Suprapubic skin (tissue), 3 donors: ENCODE results near the gene AKR1A1.
"Not testable (repeated sequence)": the region's sequence is repeated elsewhere in the genome, so short reads cannot be mapped to it uniquely, and the experiment has no call there.

Experiments used
- POLR2AphosphoS5 ChIP-seq, 3 donors: sonication (generic); formaldehyde crosslinking; IDR thresholded peaks; one replicate each; pipeline ENCODE4 v1.6.1; 2017; ENCODE audit warnings: antibody characterized with exemption in 3 of 3
- TF ChIP-seq, protein P1 (sequence below), 2 donors: fragments of 200-600 bp in 1 of 2; fragments of 450-650 bp in 1 of 2; sonication (generic) in 1 of 2; IDR thresholded peaks; one replicate each; pipeline ENCODE4 v1.5.1; 2016 to 2019; ENCODE audit warnings: antibody characterized with exemption in 2 of 2, mild to moderate bottlenecking in 1 of 2, moderate library complexity in 1 of 2

DNA sequence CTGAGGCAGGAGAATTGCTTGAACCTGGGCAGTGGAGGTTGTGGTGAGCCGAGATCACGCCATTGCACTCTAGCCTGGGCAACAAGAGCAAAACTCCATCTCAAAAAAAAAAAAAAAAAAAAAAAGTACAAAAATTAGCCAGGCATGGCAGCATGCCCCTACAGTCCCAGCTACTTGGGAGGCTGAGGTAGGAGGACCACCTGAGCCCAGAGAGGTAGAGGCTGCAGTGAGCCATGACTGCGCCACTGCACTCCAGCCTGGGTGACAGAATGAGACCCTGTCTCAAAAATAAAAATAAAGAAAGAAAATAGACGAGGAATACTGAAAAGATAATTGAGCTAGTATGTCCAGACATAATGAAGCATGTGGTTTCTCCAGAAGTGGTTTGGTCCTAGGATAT, 32.3 kb upstream of the AKR1A1 start:
- TF ChIP-seq, protein P1, sequence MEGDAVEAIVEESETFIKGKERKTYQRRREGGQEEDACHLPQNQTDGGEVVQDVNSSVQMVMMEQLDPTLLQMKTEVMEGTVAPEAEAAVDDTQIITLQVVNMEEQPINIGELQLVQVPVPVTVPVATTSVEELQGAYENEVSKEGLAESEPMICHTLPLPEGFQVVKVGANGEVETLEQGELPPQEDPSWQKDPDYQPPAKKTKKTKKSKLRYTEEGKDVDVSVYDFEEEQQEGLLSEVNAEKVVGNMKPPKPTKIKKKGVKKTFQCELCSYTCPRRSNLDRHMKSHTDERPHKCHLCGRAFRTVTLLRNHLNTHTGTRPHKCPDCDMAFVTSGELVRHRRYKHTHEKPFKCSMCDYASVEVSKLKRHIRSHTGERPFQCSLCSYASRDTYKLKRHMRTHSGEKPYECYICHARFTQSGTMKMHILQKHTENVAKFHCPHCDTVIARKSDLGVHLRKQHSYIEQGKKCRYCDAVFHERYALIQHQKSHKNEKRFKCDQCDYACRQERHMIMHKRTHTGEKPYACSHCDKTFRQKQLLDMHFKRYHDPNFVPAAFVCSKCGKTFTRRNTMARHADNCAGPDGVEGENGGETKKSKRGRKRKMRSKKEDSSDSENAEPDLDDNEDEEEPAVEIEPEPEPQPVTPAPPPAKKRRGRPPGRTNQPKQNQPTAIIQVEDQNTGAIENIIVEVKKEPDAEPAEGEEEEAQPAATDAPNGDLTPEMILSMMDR (IDR thresholded peaks at IDR 0.05): not testable (repeated sequence)
- TF ChIP-seq POLR2AphosphoS5 (IDR thresholded peaks at IDR 0.05): not testable (repeated sequence)
